Thyroid gland (tissue), 4 donors: ENCODE results near the gene ANAPC2.

ENCODE experiments used
- POLR2A ChIP-seq, 2 donors: fragments of 450-650 bp; IDR thresholded peaks; one replicate each; pipeline ENCODE4 v1.6.1; 2017; ENCODE audit warnings: antibody characterized with exemption in 2 of 2, mild to moderate bottlenecking in 2 of 2, moderate library complexity in 1 of 2
- TF ChIP-seq, protein P1 (sequence below), 6 experiments: fragments of 200-600 bp in 3 of 6; fragments of 450-650 bp in 3 of 6; sonication (generic) in 3 of 6; IDR thresholded peaks; one replicate each; pipeline ENCODE4 v1.5.1; 2016 to 2019; ENCODE audit warnings: antibody characterized with exemption in 6 of 6, mild to moderate bottlenecking in 2 of 6, inconsistent platforms in 1 of 6, moderate library complexity in 1 of 6

DNA sequence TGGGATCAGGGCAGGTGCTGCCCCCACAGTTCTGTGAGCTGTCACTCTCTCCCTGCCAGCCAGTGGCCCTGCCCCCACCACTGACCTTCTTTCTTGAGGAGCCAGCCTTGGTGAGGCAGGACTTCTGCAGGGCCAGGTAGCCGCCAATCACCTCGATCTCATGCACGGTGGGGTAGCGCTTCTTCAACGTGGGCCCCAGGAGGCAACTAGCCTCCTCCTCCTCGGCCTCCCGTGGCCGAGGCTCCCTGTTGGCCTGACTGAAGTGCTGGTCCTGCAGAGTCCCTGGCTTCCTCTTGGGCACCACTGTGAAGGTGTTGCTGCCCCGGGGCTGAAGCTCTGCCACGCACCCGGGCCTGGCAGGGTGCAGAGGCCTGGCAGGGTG is 10.5 kb upstream of the ANAPC2 start:
- TF ChIP-seq, protein P1, sequence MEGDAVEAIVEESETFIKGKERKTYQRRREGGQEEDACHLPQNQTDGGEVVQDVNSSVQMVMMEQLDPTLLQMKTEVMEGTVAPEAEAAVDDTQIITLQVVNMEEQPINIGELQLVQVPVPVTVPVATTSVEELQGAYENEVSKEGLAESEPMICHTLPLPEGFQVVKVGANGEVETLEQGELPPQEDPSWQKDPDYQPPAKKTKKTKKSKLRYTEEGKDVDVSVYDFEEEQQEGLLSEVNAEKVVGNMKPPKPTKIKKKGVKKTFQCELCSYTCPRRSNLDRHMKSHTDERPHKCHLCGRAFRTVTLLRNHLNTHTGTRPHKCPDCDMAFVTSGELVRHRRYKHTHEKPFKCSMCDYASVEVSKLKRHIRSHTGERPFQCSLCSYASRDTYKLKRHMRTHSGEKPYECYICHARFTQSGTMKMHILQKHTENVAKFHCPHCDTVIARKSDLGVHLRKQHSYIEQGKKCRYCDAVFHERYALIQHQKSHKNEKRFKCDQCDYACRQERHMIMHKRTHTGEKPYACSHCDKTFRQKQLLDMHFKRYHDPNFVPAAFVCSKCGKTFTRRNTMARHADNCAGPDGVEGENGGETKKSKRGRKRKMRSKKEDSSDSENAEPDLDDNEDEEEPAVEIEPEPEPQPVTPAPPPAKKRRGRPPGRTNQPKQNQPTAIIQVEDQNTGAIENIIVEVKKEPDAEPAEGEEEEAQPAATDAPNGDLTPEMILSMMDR (IDR thresholded peaks at IDR 0.05), result no peak
- TF ChIP-seq POLR2A (IDR thresholded peaks at IDR 0.05), result no peak
